BLaER1 treated with 17β-estradiol and CSF1 and Interleukin-3, amounts not matched to agents 10 nM and 100 nM (cell line): ENCODE measurements around the gene MYO1D.

Experiments
- H3K27ac ChIP-seq, 11 experiments: shearing (Covaris generic); formaldehyde crosslinking; 2 replicates each; pipeline ENCODE4 v1.8.1; 2022
- H3K27me3 ChIP-seq, 11 experiments: shearing (Covaris generic); formaldehyde crosslinking; 2 replicates each; pipeline ENCODE4 v1.8.1; 2022
- H3K36me3 ChIP-seq, 11 experiments: shearing (Covaris generic); formaldehyde crosslinking; 2 replicates each; pipeline ENCODE4 v1.8.1; 2022
- H3K4me1 ChIP-seq, 10 experiments: shearing (Covaris generic); formaldehyde crosslinking; 2 replicates each; pipeline ENCODE4 v1.8.1; 2022
- H3K4me2 ChIP-seq, 11 experiments: shearing (Covaris generic); formaldehyde crosslinking; 2 replicates each; pipeline ENCODE4 v1.8.1; 2022
- H3K4me3 ChIP-seq, 10 experiments: shearing (Covaris generic); formaldehyde crosslinking; 2 replicates each; pipeline ENCODE4 v1.8.1; 2022
- H3K9ac ChIP-seq, 11 experiments: shearing (Covaris generic); formaldehyde crosslinking; 2 replicates each; pipeline ENCODE4 v1.8.1; 2022
- H3K9me3 ChIP-seq, 11 experiments: shearing (Covaris generic); formaldehyde crosslinking; replicated peaks in 1 of 11; 2 replicates each; pipeline ENCODE4 v1.8.1; 2022
- H4K20me1 ChIP-seq, 11 experiments: shearing (Covaris generic); formaldehyde crosslinking; 2 replicates each; pipeline ENCODE4 v1.8.1; 2022
- Cebpa-rat ChIP-seq, 11 experiments: shearing (Covaris generic); IDR thresholded peaks; 2 replicates each; pipeline ENCODE4 v1.8.1; 2022

MYO1D gene

DNA sequence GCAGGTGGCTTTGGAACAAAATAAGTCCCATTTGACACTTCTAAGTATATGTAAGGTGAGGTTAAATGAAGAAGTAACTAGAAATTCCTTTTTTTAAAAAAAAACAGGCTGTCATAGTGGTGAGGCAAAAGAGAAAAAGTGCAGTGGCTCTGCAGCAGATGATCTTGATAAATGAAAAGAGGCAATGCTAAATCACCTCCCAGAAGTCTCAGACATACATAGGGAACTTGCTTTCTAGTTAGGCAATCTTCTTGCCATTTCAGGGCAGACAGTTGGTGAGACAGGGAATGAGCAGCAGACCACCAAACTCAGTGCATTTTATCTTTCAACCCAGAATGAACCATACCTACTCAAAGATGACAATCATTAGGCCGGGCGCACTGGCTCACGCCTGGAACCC lies 90.8 kb downstream of the MYO1D start:
- no peak overlapping the region for H3K9ac ChIP-seq
- no peak overlapping the region for H3K27ac ChIP-seq
- no peaks in the 10 kb centered on the region for H3K36me3 ChIP-seq
- H3K4me1 ChIP-seq = no peaks in the 10 kb centered on the region
- TF ChIP-seq Cebpa-rat (IDR thresholded peaks at IDR 0.05) = no peak
- no peaks in the 10 kb centered on the region for H3K27me3 ChIP-seq
- peaks cover 0 to 12% (median 0%) of the 10 kb centered on the region in 11 experiments; a peak in 2 of 22 replicates for H3K9me3 ChIP-seq
- no peak overlapping the region for H3K4me2 ChIP-seq
- H4K20me1 ChIP-seq = no peaks in the 10 kb centered on the region
- no peak overlapping the region for H3K4me3 ChIP-seq

DNA sequence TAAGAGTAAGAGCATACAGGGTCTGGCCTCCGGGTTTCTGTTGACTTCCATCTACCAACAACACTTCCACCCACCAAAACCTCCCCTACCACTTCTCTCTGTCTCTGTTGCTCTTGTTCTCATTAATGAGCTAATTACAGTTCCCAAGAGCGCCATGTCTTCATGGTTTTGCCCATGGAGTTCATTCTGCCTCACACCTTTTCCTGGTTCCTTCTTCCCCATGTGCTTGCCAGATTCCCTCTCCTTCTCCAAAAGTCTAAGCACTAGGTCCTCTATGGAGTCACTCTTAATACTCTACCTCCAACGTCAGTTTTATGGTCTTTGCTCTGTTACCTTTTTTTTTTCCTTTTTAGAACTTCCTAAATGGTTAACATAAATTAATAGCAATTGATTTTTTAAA lies 92.8 kb downstream of the MYO1D start:
- no peaks in the 10 kb centered on the region for H4K20me1 ChIP-seq
- no peaks in the 10 kb centered on the region for H3K36me3 ChIP-seq
- no peak for TF ChIP-seq Cebpa-rat (IDR thresholded peaks at IDR 0.05)
- no peak overlapping the region for H3K4me2 ChIP-seq
- H3K4me3 ChIP-seq = no peak overlapping the region
- no peaks in the 10 kb centered on the region for H3K27me3 ChIP-seq
- H3K4me1 ChIP-seq = no peaks in the 10 kb centered on the region
- H3K27ac ChIP-seq = no peak overlapping the region
- H3K9ac ChIP-seq = no peak overlapping the region
- peaks cover 0 to 10% (median 0%) of the 10 kb centered on the region in 11 experiments; a peak in 2 of 22 replicates for H3K9me3 ChIP-seq

- Histone ChIP-seq H3K4me1 (no peaks in the 10 kb centered on the region), H4K20me1 (no peaks in the 10 kb centered on the region), H3K27ac (no peak overlapping the region), H3K9ac (no peak overlapping the region), H3K36me3 (no peaks in the 10 kb centered on the region), H3K27me3 (no peaks in the 10 kb centered on the region), H3K9me3 (peaks cover 0 to 5% (median 0%) of the 10 kb centered on the region in 11 experiments; a peak in 2 of 22 replicates), H3K4me2 (no peak overlapping the region), H3K4me3 (no peak overlapping the region)
- TF ChIP-seq Cebpa-rat (IDR thresholded peaks at IDR 0.05) = no peak
These were observed 93.3 kb downstream of the MYO1D start for GRCh38 chr17:32783602-32784001.

DNA sequence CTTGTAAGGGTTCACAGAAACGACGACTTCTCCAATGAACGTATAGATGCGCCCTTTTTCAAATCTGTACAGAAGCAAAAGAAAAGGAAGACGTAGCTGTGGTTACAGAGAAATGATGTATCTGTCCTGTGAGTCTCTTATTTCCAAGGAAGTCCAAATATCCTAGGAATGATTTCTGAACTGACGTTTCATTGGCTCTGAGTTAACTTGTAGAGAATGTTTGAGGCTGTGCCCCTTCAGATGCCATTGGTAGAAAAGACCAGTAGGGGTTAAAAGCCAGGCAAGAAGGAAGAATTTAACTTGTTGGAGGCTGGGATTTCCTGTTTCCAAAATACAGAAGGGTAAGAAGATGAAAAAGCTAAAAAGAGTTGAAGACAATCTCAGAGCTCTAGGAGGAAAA lies 96.2 kb downstream of the MYO1D start:
- no peaks in the 10 kb centered on the region for H3K36me3 ChIP-seq
- 0 out of 22 replicates have a peak overlapping the region, but pooled peaks of 1 of the 11 experiments have one; percentile 7 for H3K9ac ChIP-seq
- no peaks in the 10 kb centered on the region for H3K4me1 ChIP-seq
- TF ChIP-seq Cebpa-rat (IDR thresholded peaks at IDR 0.05) = no peak
- no peaks in the 10 kb centered on the region for H3K9me3 ChIP-seq
- no peak overlapping the region for H3K27ac ChIP-seq
- H3K4me2 ChIP-seq = no peak overlapping the region
- no peaks in the 10 kb centered on the region for H3K27me3 ChIP-seq
- H3K4me3 ChIP-seq = no peak overlapping the region
- H4K20me1 ChIP-seq = no peaks in the 10 kb centered on the region

- TF ChIP-seq Cebpa-rat (IDR thresholded peaks at IDR 0.05) = no peak
- H3K27ac ChIP-seq = no peak overlapping the region
- no peak overlapping the region for H3K9ac ChIP-seq
- H3K27me3 ChIP-seq = no peaks in the 10 kb centered on the region
- H3K4me1 ChIP-seq = peaks cover 0 to 1% (median 0%) of the 10 kb centered on the region in 10 experiments; a peak in 2 of 20 replicates
- H3K4me2 ChIP-seq = no peak overlapping the region
- H3K4me3 ChIP-seq = no peak overlapping the region
- H4K20me1 ChIP-seq = no peaks in the 10 kb centered on the region
- H3K9me3 ChIP-seq = no peaks in the 10 kb centered on the region
- no peaks in the 10 kb centered on the region for H3K36me3 ChIP-seq
These were observed 99.0 kb downstream of the MYO1D start for GRCh38 chr17:32777922-32778321.

DNA sequence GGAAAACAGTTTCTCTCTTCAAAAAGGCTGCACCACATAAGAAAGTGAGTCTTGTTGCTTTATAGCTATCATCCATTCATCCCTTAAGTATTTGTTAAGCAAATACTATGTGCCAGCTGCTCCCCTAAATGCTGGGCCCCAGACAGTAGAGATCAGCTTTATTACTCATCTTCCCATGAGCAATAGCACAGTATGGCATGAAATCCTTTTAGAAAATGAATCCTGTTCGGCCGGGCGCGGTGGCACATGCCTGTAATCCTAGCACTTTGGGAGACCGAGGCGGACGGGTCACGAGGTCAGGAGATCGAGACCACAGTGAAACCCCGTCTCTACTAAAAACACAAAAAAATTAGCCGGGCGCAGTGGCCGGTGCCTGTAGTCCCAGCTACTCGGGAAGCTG lies 99.5 kb downstream of the MYO1D start:
- H3K4me1 ChIP-seq = peaks cover 0 to 6% (median 2%) of the 10 kb centered on the region in 10 experiments; a peak in 7 of 20 replicates
- no peaks in the 10 kb centered on the region for H3K9me3 ChIP-seq
- H3K27me3 ChIP-seq = no peaks in the 10 kb centered on the region
- no peaks in the 10 kb centered on the region for H4K20me1 ChIP-seq
- no peak for TF ChIP-seq Cebpa-rat (IDR thresholded peaks at IDR 0.05)
- no peak overlapping the region for H3K27ac ChIP-seq
- no peak overlapping the region for H3K4me2 ChIP-seq
- no peaks in the 10 kb centered on the region for H3K36me3 ChIP-seq
- no peak overlapping the region for H3K4me3 ChIP-seq
- H3K9ac ChIP-seq = no peak overlapping the region

- H3K27ac ChIP-seq = no peak overlapping the region
- no peaks in the 10 kb centered on the region for H3K27me3 ChIP-seq
- no peaks in the 10 kb centered on the region for H3K36me3 ChIP-seq
- no peak overlapping the region for H3K9ac ChIP-seq
- H3K4me2 ChIP-seq = no peak overlapping the region
- H3K4me3 ChIP-seq = no peak overlapping the region
- no peak for TF ChIP-seq Cebpa-rat (IDR thresholded peaks at IDR 0.05)
- H3K4me1 ChIP-seq = peaks cover 0 to 7% (median 4%) of the 10 kb centered on the region in 10 experiments; a peak in 7 of 20 replicates
- H4K20me1 ChIP-seq = no peaks in the 10 kb centered on the region
- no peaks in the 10 kb centered on the region for H3K9me3 ChIP-seq
These were observed 102.2 kb downstream of the MYO1D start for GRCh38 chr17:32774695-32775084.

DNA sequence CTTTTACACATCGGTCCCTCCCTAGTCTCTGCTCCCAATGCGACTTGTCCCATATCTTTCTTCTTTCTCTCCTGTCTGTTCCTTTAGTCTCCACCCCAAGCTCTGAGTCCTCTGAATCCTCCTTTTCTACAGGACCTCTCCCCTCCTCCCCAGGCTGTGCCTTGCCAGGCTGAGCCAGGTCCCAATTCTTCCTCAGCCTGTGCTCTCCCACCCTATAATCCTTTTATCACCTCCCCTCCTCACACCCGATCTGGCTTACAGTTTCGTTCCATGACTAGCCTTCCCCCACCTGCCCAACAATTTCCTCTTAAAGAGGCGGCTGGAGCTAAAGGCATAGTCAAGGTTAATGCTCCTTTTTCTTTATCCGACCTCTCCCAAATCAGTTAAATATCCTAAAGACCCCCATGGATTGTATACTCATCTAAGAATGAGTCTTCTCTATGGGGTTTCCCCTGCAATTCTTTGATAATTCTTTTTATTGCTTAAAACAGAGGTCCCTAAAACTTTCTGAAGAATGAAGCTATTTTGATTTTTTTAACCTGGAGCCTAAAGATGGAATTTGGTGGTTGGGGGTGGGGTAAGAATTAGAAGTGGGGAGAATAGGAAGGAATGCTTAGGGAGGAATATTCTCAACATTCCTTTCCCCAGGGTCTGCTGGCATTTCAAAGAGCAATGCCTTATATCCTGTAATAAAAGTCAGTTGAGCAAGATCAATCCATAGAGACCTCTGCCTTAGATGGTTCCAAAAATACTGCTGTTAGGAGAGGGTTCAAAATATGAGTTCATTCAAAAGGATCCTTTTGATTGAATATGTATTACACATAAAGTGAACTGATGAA lies 102.8 kb downstream of the MYO1D start:
- no peak for TF ChIP-seq Cebpa-rat (IDR thresholded peaks at IDR 0.05)
- H3K9ac ChIP-seq = no peak overlapping the region
- no peak overlapping the region for H3K4me2 ChIP-seq
- H3K4me3 ChIP-seq = no peak overlapping the region
- no peaks in the 10 kb centered on the region for H4K20me1 ChIP-seq
- H3K9me3 ChIP-seq = no peaks in the 10 kb centered on the region
- no peaks in the 10 kb centered on the region for H3K36me3 ChIP-seq
- H3K27ac ChIP-seq = no peak overlapping the region
- no peaks in the 10 kb centered on the region for H3K27me3 ChIP-seq
- H3K4me1 ChIP-seq = peaks cover 0 to 7% (median 4%) of the 10 kb centered on the region in 10 experiments; a peak in 7 of 20 replicates

- no peaks in the 10 kb centered on the region for H4K20me1 ChIP-seq
- no peak overlapping the region for H3K4me3 ChIP-seq
- H3K36me3 ChIP-seq = no peaks in the 10 kb centered on the region
- H3K27me3 ChIP-seq = no peaks in the 10 kb centered on the region
- H3K27ac ChIP-seq = no peak overlapping the region
- peak overlapping the region in 1 of 11 experiments; percentile 24; a peak in 1 of 22 replicates for H3K4me2 ChIP-seq
- H3K9ac ChIP-seq = no peak overlapping the region
- no peaks in the 10 kb centered on the region for H3K9me3 ChIP-seq
- peak in 2 of 11 experiments; percentile 32 to 61; a peak in 2 of 22 replicates for TF ChIP-seq Cebpa-rat (IDR thresholded peaks at IDR 0.05)
- H3K4me1 ChIP-seq = peaks cover 0 to 7% (median 4%) of the 10 kb centered on the region in 10 experiments; a peak in 7 of 20 replicates
These were observed 104.4 kb downstream of the MYO1D start for GRCh38 chr17:32772453-32773025.
